Hematopoietic multipotent progenitor cell treated with erythropoietin and hydrocortisone succinate and interleukin-3 and kit ligand, for 6 days (in vitro differentiated cells): ENCODE results near the gene BIVM.
A peak's percentile ranks its signal among the peaks of the same experiment; 100 is the strongest.

Source experiments
- DNase-seq: peaks from one replicate; pipeline ENCODE4 v3.0.0-alpha.2; 2015

Gene BIVM

DNA sequence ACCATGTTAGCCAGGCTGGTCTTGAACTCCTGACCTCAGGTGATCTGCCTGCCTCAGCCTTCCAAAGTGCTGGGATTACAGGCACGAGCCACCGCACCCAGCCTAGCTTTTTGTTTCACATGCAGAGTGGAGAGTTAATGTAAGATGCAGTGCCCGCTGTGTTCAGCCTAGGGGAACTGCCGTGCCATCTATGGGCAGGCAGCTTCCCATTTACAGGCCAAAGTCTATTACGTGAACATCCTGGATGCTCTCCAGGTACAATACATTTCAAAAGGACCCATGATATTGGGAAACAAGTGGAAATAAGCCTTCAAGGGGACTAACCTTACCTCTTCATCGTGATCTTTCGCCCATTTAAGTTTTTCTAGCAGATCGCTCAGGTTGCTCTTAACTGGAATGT lies 10.2 kb upstream of the BIVM start:
- DNase-seq: no peak

DNA sequence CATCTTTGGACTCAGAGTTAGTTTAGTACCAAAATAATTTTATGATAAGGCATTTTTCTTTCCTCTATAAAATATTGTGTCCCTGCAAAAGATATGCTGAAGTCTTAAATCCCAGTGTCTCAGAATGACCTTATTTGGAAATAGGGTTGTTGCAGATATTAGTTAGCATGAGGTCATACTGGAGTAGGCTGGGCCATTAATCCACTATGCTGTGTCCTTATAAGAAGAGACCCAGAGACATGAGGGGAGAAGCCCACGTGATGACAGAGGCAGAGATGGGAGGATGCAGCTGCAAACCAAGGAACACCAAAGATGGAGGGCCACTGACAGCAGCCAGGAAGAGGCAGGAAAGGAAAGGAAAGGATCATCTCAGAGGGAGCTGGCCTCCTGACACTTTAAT lies 6.5 kb upstream of the BIVM start:
- no peak for DNase-seq

DNA sequence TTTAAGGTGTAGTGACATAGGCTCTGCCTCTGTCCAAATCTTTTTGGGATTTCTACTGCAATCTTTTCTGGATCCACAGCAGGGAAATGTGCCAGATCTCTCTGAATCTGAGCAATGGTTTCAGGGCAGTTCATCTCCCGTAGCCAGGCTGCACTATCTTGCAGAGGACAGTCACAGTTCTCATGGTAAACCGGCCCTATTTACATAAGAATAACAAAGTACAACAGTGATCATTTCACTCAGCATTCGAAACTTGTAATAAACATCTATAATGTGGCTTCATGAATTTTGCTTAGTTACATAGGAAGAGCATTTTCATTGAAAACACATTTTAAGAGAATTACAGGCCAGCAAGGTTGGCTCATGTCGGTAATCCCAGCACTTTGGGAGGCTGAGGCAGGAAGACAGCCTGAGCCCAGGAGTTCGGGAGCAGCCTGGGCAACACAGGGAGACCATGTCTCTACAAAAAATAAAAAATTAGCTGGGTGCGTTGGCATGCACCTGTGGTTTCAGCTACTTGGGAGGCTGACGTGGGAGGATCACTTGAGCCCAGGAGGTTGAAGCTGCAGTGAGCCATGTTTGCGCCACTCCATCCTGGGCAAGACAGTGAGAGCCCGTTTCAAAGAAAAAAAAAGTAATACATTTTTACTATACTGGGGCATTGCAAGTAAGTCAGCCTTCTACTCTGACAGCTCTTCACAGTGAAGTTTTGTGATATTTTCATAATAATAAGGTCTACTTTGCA lies 5.1 kb upstream of the BIVM start:
- no peak for DNase-seq

DNA sequence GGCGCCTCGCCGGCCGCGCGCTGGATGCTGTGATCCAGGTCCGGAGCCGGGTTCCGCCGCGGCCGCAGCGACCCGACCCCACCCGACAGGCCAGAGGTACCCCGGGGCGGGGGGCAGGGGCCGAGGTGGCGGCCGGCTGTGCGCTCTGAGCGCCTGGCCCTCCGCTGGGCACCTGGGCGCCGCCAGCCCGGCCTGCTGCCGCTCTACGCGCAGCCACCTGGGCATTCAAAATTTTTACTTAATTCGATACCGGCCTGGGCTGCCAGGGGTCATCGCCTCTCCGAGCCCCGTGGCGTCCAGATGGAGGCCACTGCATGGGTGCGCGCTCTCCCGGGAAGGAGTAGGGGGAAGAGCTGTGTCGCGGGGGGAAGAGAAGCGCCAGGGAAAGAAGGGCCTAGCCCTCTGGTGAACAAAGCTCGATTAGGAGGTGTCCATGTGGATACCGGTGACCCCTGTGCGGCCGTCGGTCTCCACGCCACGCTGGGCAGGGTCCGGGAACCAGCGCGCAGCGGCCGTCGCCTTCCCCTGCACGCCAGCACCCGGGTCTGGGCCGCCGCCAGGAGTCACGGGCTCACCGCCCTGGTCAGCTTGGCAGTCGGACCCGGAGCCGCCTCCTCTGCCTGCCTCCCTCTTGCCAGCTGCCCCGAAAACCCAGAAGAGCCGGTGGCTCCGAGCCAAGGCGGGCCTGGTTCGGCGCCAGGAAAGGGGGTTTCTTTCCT lies 666 bp downstream of the BIVM start:
- no peak for DNase-seq

DNA sequence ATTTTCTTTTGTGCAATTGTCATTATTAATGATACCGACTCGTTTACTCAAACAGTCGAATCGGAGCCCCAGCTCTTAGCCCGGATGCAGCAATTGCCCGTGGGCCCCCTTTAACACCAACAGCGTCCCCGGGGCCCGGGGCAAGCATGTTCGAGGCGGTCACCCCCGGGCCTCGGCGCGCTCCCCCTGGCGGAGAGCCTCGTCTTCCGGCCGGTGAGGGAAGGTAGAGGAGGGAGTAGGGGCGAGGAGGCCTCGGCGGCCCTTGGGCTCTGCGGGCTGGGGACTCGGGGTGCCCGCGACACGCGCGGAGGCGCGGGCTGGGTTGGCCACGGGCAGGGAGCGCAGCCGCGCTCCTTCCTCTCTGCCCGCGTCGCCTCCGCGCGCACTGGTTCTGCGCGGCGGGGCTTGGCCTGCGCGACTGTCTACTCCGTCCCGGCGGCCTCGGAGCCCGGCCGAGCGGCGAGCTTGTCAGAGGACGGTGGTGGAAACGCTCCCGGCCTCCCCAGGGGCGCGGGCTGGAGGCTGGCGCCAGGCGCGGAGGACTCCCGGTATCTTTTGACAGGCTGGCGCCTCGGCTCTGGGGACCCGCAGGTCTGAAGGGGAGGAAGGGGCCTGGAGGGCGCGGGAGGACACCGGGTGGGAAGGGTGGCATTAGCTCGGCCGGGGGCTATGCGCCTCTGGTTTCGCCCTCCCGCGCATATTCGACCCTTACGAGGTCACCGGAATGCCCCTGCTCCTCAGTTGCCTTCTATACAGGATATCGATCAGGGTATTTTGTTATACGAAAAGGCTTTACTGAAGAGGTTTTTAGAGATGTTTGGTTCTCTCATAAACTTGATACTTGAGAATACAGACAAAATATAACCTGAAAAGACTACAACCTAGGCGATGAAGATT lies 1.5 kb downstream of the BIVM start:
- peak; percentile 89 for DNase-seq

DNA sequence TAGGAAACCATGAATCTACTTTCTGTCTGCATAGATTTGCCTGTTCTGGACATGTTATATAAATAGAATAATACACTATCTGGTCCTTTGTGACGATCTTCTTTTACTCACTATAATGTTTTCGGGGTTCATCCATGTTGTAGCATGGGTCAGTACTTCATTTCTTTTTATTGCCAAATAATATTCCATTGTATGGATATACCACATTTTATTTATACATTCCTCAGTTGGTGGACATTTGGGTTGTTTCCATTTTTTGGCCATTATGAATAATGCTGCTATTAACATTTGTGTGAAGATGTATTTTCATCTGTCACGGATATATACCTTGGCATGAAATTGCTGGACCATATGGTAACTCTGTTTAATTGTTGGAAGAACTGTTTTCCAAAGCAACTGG lies 6.8 kb downstream of the BIVM start:
- no peak for DNase-seq

DNA sequence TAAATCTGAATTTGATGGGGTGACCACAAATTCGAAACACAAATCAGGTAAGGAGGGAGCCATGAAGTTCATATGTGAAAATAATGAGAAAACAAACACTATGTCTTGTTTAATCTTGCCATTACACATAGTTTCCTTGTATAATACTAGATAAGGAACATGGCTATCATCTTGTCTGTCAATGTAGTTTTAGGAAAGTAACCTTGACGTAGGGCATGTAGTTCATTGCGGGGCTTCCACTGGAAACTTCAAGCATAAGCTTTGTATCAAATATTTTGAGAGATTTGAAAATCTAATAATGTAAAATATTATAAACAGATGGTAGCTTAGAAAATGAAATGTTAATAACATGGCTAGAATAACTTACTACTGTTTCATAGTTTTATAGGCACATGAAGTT lies 8.8 kb downstream of the BIVM start:
- no peak for DNase-seq

DNA sequence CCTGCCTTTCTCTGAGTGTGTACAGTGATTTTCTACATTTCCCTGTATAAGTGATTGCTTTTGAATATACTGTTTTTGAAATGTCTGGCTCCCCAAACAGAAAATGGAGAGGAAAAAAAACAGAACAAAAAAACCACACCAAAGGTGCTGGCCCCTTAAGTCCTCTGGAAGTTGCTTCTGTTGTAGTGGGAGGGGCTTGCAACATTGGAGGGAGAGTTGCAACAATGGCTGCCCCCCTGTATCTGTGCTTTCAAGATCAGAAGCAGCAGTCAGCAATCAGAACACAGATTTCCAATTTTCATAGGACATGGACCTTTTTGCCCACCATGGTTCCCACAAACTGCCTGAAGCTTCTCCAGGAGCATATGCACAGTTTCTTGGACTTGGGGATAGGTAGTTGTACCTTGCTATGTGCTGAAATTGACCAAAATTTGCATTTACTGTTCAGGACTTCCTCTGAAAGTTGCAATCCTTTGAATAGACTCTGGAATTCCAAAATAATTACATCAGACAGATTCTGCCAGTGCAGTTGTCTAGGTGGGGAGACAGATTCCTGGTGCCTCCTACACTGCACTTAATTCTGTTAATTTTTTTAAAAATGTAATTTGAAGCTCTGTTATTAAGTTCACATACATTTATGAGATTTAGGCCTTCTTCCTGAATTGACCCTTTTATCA lies 13.8 kb downstream of the BIVM start:
- DNase-seq: peak; percentile 30

DNA sequence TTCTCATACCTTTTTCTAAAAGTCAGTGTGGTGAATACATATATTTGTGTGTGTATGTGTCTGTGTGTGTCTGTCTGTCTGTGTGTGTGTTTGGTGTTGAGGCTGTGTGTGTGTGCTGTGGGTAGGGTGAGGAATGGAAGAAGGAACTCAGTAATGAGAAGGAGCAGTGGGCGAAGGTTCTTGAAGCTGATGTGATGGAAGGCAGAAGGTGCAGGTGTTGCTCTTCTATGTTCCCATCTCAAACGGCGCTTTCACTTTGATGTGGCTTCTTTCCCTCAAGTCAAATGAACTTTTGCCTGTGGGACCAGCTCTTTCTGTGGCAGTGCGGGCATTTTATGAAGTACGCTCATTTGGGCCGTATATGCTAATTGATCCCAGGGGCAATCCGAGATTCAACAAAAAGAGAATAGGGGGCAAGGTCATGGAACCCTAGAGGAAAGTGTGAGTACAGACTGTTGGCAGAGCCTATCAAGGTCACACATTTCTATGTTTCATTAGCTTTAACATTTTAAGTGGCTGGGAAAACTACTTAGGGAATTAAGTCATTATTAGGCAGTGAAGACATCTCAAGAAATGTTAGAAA lies 15.2 kb downstream of the BIVM start:
- no peak for DNase-seq

DNA sequence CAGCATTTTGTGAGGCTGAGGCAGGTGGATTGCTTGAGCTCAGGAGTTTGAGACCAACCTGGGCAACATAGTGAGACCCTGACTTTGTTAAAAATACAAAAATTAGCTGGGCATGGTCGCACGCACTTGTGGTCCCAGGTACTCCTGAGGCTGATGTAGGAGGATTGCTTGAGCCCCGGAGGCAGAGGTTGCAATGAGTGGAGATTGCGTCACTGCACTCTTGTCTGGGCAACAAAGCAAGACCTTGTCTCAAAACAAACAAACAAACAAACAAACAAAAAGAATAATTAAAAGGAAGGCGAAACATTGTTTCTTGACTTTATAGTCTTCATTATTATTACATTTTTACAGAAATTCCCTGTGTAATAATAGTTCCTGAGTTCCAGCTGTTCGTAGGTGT lies 15.9 kb downstream of the BIVM start:
- no peak for DNase-seq

DNA sequence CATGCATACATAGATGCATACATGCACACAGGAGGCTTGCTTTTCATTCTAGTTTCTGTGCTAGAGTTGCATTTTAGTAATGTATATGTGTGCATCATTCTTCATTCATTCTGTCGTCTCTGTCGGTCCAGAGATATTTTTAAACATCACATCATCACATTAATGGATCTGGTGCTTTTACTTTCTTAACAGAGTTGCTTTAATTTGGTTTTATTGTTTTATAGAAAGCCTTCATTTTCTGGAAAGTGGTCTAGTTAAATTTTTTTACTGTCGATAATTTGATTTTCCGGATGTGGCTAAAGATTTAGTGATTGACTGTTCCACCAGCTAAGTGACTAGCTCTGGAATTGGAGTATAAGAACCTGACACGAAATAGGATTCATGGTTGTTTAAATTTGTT lies 16.9 kb downstream of the BIVM start:
- no peak for DNase-seq

DNA sequence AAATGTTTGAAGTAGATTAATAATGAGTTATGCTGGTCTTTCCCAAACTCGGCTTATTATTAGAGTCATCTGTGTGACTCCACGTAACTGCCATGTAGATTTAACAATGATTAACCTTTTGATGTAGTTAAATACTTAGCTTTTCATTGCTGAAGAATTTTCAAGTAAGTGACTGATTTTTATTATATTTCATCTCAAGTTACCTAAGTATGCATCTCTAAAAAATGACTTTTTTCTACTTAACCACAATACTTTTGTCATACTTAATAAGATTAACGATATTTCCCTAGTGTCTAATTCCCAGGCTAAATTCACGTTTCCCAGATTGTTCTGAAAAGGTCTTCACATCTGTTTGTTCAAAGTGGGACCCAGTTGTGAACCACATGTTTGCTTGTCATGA lies 17.8 kb downstream of the BIVM start:
- DNase-seq: no peak

DNA sequence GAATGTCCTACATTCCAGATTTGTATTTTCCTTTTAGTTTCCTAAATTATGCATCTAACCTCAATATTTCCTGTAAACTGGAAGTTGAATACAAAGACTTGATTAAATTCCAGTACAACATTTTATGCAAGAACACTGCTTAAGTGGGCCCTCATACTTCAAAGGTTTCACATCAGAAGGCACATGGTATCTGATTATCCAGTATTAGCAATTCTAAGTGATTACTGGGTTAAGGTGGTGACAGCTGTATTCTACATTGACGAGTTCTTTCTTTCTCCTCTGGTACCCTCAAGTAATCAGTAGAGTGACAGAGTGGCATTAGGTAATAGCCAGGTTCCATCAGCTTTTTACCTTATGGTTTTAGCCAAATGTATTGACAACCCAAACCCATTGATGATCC lies 18.3 kb downstream of the BIVM start:
- no peak for DNase-seq

DNA sequence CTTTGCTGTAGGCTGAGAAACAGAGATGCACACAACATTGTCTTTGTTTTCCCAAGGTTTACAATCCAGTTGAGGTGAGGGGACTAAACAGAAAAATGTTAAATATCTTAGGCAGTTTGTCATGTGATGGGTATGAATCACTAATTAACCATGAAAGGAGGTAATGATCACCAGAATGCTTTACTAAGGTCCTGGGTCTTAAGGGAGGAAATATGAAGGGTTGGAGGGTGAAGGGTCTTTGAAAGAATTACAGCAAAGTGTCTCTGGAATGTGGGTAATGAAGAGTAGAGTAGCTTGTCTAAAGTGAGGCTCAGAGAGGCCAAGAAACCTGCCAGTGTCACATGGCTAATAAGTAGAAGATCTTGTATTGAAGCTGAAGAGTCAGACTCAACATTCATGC lies 19.0 kb downstream of the BIVM start:
- DNase-seq: no peak

DNA sequence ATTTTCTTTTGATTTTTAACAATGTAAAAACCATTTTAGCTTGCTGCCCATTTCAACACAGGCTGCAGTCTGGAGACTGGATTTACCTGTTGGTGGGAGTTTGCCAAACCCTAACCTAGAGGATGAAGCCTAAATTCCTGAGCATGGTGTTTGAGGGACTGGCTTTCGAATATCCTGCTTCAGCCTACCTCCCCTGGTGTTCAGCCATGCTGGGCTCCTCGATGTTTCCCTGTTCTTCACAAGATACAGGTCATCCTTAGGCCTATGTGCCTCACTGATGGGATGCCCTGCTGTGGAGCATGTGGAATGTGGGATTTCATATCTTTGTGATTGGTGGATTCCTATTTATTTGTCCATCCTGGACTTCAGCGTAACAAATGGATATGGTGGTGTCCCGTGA lies 26.5 kb downstream of the BIVM start:
- DNase-seq: no peak

DNA sequence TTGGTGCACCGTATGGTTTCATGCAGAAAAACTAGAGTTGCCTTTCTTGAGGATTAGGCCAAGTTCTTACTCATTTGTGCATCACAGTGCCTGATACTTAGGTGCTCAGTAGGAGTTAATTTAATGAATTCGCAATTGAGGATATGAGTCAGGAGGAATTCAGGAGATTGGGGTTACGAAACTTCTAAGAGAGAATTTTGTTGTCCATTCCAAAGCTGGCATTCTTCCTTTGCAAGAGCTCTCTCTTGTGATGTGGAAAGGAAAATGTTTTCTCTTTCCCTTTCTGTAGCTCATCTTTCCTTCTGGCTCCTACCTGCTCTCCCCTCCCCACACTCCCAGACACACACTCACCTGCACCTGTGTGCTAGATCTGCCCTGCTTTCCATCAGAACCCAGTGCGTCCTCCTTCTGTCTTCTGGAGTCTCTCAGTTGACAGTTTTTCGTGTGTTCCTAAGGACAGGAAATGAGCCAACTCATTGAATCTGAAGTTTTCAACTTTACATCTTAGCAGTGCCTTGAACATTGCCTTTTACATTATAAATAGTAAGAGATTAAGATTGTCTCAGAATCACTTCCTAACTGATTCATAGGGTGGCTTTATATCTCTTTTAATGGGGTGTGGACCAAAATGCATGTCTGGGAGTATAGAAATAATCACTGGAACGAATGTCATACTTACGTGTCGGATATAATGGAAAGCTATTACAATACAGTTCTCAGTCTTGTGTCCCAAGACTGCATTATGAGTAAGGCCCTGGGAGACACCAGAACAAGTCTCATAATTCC lies 27.2 kb downstream of the BIVM start:
- no peak for DNase-seq

DNA sequence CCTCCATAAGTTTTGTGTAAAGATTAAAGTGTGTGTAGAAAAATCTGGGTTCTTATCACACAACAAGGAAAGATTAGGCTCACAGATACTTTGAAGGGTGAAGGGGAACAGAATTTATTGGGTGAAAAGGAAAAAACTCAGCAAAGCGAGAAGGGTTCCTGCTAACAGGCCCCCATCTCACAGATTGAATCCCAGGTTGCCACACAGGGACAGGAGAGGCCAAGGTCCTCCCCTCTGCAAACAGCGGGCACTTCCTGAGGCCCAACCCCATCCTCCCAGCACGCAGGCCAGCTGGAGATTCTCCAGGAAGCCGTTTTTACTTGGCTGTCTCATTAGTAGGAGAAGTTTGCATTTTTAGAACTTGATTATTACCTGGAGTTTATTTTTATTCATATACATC lies 31.7 kb downstream of the BIVM start:
- DNase-seq: no peak

DNA sequence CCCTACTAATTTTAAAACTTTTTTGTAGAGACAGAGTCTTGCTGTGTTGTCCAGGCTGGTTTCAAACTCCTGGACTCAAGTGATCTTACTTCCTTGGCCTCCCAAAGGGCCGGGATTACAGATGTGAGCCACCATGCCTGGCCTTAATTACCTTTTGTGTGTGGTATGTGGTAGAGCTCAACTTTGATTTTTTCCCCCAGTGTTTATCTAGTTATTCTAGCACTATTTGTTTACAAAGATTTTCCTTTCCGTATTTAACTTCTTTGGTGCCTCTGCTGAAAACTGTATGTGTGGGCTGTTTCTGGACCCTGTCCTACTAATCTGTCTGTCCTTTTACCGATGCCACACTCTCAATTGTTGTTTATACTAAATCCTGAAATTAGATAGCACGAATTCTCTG lies 37.6 kb downstream of the BIVM start:
- DNase-seq: no peak

DNA sequence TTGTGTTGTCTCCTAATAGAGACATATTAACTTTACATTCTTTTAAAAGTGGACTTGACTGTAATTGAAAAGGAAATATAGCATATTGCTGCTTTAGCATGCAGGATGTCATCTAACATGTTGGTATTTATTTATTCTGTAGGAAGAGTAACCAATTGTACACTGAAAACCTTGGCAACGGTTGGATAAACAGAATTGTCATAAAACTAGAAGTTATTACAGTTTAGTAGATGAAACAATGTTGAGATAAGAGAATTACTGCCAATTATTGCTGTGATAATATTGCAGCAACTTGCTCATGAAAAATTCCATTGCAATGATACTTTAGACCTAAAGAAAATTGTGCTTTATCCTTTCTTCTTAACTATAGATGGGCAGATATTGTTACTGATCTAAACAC lies 39.4 kb downstream of the BIVM start:
- DNase-seq: no peak

DNA sequence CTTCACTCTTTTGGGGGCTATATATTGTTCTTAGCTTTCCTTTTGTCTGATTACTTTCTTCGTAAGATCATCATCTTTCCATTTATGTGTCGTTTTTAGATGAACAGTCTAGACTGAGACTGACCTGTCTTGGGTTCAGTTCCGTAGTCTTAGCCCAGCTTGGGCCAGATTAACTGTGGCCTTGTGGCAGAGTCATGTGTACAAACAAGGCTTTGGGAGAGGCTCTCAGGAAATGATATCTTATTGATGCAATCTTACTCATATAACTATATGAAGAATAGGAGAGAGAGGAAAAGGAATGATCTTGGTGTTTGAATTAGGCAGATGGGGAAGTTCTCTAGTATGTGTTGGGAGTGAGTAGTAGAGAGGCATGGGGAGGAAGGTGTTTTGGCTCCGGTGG lies 40.1 kb downstream of the BIVM start:
- DNase-seq: no peak

DNA sequence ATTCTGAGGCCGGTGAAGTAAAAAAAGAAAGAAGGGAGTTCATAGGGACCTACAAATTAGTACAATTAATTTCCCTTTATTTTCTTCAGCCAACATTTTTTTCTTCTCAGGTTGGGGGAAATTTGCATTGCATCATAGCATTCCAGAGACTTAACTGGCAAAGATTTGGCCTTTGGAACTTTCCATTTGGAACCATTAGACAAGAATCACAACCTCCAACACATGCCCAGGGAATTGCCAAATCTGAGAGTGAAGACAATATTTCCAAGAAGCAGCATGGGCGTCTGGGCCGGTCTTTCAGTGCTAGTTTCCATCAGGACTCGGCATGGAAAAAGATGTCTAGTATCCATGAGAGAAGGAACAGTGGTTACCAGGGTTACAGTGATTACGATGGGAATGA lies 40.5 kb downstream of the BIVM start:
- DNase-seq: no peak

DNA sequence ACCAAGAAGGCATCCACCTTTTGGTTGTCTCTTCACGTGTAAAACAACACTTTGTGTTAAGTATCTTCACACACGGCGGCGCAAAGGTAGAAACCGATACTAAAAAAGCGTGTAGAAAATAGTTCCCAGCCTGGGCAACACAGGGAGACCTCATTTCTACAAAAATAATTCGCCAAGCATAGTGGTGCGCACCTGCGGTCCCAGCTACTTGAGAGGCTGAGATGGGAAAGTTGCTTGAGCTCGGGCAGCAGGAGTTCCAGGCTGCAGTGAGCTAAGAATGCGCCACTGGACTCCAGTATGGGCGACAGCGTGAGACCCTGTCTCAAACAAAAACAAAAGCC lies 46.3 kb downstream of the BIVM start:
- DNase-seq: no peak
